ENCODE results near the gene MYO9A. TPM values are rescaled to one million over a fixed set of nuclear protein-coding genes. Genes with fewer than 3 reads are reported as not detected.

MYO9A gene
- total RNA-seq, 4 donors from 2014 or later = 50.8 to 68.3 (median 59.5) TPM

- intact Hi-C loops (cut with DNase I; ENCODE audit: low total_unique reads) = no loop called here
- H3K4me3 ChIP-seq (ENCODE audit: low read depth, poor library complexity, severe bottlenecking) = no peak overlapping the region
- TF ChIP-seq, protein P1, sequence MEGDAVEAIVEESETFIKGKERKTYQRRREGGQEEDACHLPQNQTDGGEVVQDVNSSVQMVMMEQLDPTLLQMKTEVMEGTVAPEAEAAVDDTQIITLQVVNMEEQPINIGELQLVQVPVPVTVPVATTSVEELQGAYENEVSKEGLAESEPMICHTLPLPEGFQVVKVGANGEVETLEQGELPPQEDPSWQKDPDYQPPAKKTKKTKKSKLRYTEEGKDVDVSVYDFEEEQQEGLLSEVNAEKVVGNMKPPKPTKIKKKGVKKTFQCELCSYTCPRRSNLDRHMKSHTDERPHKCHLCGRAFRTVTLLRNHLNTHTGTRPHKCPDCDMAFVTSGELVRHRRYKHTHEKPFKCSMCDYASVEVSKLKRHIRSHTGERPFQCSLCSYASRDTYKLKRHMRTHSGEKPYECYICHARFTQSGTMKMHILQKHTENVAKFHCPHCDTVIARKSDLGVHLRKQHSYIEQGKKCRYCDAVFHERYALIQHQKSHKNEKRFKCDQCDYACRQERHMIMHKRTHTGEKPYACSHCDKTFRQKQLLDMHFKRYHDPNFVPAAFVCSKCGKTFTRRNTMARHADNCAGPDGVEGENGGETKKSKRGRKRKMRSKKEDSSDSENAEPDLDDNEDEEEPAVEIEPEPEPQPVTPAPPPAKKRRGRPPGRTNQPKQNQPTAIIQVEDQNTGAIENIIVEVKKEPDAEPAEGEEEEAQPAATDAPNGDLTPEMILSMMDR (IDR thresholded peaks at IDR 0.05) = no peak
- TF ChIP-seq POLR2A (IDR thresholded peaks at IDR 0.05) = no peak
- 75 to 77% methylated on average over 3 of the region's 3 CpGs for WGBS, 2 donors
- DNase-seq (ENCODE audit: low spot score in 2 of 2) = no peak
Observed at GRCh38 chr15:71916834-71917233, 201.1 kb downstream of the MYO9A start.

DNA sequence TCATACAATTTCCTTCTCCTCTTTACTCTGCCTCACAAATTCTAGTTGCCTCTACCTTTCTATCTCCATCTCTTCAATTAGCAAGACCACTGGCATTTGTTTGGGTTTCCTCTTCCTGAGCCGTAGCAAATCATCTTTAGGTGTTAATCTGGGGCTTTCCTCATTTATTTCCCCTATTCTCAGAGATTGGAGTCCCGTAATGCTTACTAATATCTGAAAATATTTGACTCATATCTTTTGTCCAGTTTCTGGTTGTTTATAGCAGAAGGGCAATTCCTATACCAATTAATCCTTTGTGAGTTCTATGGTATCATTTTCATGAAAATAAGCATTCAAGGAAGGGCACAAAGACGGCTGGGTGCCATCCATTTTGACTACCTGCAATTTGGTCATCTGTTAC lies 203.9 kb downstream of the MYO9A start:
- no peak for DNase-seq (ENCODE audit: low spot score in 2 of 2)
- intact Hi-C loops (cut with DNase I; ENCODE audit: low total_unique reads) = no loop called here
- TF ChIP-seq POLR2A (IDR thresholded peaks at IDR 0.05) = no peak
- TF ChIP-seq, protein P1 (IDR thresholded peaks at IDR 0.05) = no peak
- H3K4me3 ChIP-seq (ENCODE audit: low read depth, poor library complexity, severe bottlenecking) = no peak overlapping the region
- 93 to 98% methylated on average over 3 of the region's 3 CpGs for WGBS, 2 donors

GRCh38 chr15:71899674-71900073 lies 218.3 kb downstream of the MYO9A start:
- no peak for DNase-seq (ENCODE audit: low spot score in 2 of 2)
- H3K4me3 ChIP-seq (ENCODE audit: low read depth, poor library complexity, severe bottlenecking) = no peak overlapping the region
- TF ChIP-seq, protein P1 (IDR thresholded peaks at IDR 0.05) = no peak
- TF ChIP-seq POLR2A (IDR thresholded peaks at IDR 0.05) = no peak
- 96 to 97% methylated on average over 5 of the region's 5 CpGs for WGBS, 2 donors
- intact Hi-C loops (cut with DNase I; ENCODE audit: low total_unique reads) = no loop called here

GRCh38 chr15:71893691-71894090 lies 224.3 kb downstream of the MYO9A start:
- H3K4me3 ChIP-seq (ENCODE audit: low read depth, poor library complexity, severe bottlenecking) = no peak overlapping the region
- 73 to 88% methylated on average over 1 of the region's 1 CpG for WGBS, 2 donors
- TF ChIP-seq POLR2A (IDR thresholded peaks at IDR 0.05) = no peak
- TF ChIP-seq, protein P1 (IDR thresholded peaks at IDR 0.05) = no peak
- intact Hi-C loops (cut with DNase I; ENCODE audit: low total_unique reads) = no loop called here
- no peak for DNase-seq (ENCODE audit: low spot score in 2 of 2)

DNA sequence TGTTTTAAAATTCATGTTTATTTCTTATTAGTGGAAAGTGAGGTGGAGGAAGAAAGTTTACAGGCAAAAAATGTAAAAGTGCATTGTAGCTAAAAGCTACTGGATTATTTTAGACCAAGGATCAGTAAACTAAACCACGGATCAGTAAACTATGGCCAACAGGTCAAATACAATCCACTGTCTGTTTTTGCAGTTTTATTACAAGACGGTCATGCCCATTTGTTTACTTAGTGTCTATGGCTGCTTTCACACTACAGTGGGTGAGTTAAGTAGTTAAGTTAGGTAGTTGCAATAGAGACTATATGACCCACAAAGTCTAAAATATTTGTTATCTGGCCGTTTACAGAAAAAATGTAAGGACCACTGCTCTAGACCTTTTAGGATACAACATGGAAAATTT lies 225.6 kb downstream of the MYO9A start:
- no peak for DNase-seq (ENCODE audit: low spot score in 2 of 2)
- intact Hi-C loops (cut with DNase I; ENCODE audit: low total_unique reads) = no loop called here
- H3K4me3 ChIP-seq (ENCODE audit: low read depth, poor library complexity, severe bottlenecking) = no peak overlapping the region
- WGBS, 2 donors = 88 to 95% methylated on average over 3 of the region's 3 CpGs
- TF ChIP-seq, protein P1 (IDR thresholded peaks at IDR 0.05) = no peak
- no peak for TF ChIP-seq POLR2A (IDR thresholded peaks at IDR 0.05)

DNA sequence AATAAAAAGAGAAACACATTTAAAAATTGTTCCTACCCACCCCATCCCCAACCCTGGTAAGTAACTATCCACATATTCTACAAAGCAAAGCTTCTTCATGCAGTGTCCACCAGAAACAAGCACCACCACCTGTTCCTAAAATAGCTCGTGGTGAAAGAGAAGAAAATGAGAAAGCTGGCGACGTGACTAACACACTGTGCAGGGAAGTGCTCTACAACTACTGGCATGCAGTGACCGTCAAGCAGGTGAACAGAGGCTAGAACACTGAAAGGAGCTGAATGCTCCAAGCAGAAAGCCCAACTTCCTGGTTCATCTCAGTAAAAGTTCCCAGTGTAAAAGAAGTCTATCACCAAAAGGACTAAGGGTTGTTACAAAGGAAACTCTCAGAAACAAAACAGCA lies 226.9 kb downstream of the MYO9A start:
- H3K4me3 ChIP-seq (ENCODE audit: low read depth, poor library complexity, severe bottlenecking) = no peak overlapping the region
- intact Hi-C loops (cut with DNase I; ENCODE audit: low total_unique reads) = no loop called here
- no peak for TF ChIP-seq POLR2A (IDR thresholded peaks at IDR 0.05)
- TF ChIP-seq, protein P1 (IDR thresholded peaks at IDR 0.05) = no peak
- DNase-seq (ENCODE audit: low spot score in 2 of 2) = no peak
- 73 to 84% methylated on average over 4 of the region's 4 CpGs for WGBS, 2 donors
